ENCODE results near the gene SYT14.

The SYT14 gene

GRCh38 chr1:210214573-210215409 lies 276.8 kb downstream of the SYT14 start:
- DNase-seq, result no peak

GRCh38 chr1:210217482-210217881 lies 279.5 kb downstream of the SYT14 start:
- no peak for DNase-seq

- no peak for DNase-seq
These were observed 280.0 kb downstream of the SYT14 start for GRCh38 chr1:210218047-210218446.
